Neural progenitor cell (in vitro differentiated cells): Measurements from ENCODE around the gene EEIG1. TPM values are rescaled to one million over a fixed set of nuclear protein-coding genes. Genes with fewer than 3 reads are reported as not detected.

Source experiments
- DNase-seq: peaks from one replicate; pipeline ENCODE4 v3.0.0-alpha.2; 2016; ENCODE audit warnings: low spot score
- H2AFZ ChIP-seq: fragments of 200-600 bp; sonication (generic); replicated peaks from 2 replicates; pipeline ENCODE4 v1.6.1; 2016; ENCODE audit warnings: antibody characterized with exemption
- H3F3A ChIP-seq: fragments of 200-600 bp; sonication (generic); 2 replicates; pipeline ENCODE4 v1.6.1; 2016; ENCODE audit warnings: antibody characterized with exemption, low read depth
- H3K27ac ChIP-seq: fragments of 200-600 bp; sonication (generic); 2 replicates; pipeline ENCODE4 v1.5.1; 2016; ENCODE audit warnings: mild to moderate bottlenecking
- H3K27me3 ChIP-seq: fragments of 200-600 bp; sonication (generic); 2 replicates; pipeline ENCODE4 v1.6.1; 2016; ENCODE audit warnings: mild to moderate bottlenecking, moderate library complexity
- H3K36me3 ChIP-seq: fragments of 200-600 bp; sonication (generic); 2 replicates; pipeline ENCODE4 v1.5.1; 2016
- H3K4me1 ChIP-seq: fragments of 200-600 bp; sonication (generic); 2 replicates; pipeline ENCODE4 v1.6.1; 2016; ENCODE audit warnings: mixed run types
- H3K4me2 ChIP-seq: fragments of 200-600 bp; sonication (generic); 2 replicates; pipeline ENCODE4 v1.6.1; 2016
- H3K4me3 ChIP-seq: fragments of 200-600 bp; sonication (generic); 2 replicates; pipeline ENCODE4 v1.5.1; 2016
- H3K79me2 ChIP-seq: fragments of 200-600 bp; sonication (generic); 2 replicates; pipeline ENCODE4 v1.6.1; 2016; ENCODE audit warnings: low read depth
- H3K9ac ChIP-seq: fragments of 200-600 bp; sonication (generic); 2 replicates; pipeline ENCODE4 v1.6.1; 2016
- H3K9me3 ChIP-seq: fragments of 200-600 bp; sonication (generic); 2 replicates; pipeline ENCODE4 v1.5.1; 2016; ENCODE audit warnings: low read depth
- H4K20me1 ChIP-seq: fragments of 200-600 bp; sonication (generic); 2 replicates; pipeline ENCODE4 v1.6.1; 2016; ENCODE audit warnings: low read depth
- H3K27ac Mint-ChIP-seq: 3 replicates; pipeline ENCODE4 v1.8.0; 2021; ENCODE audit warnings: mixed read lengths
- H3K27me3 Mint-ChIP-seq: 2 replicates; pipeline ENCODE4 v1.8.0; 2022; ENCODE audit warnings: low read depth, mild to moderate bottlenecking, inconsistent platforms, moderate library complexity, mixed read lengths; ENCODE audit not compliant: insufficient read depth
- H3K36me3 Mint-ChIP-seq: 3 replicates; pipeline ENCODE4 v1.8.0; 2021; ENCODE audit warnings: mixed read lengths
- H3K4me1 Mint-ChIP-seq: 3 replicates; pipeline ENCODE4 v1.8.0; 2021; ENCODE audit warnings: mixed read lengths
- H3K4me3 Mint-ChIP-seq: 3 replicates; pipeline ENCODE4 v1.8.0; 2021; ENCODE audit warnings: mild to moderate bottlenecking, moderate library complexity, mixed read lengths
- H3K9me3 Mint-ChIP-seq: 3 replicates; pipeline ENCODE4 v1.8.0; 2020; ENCODE audit warnings: mixed read lengths
- EZH2 ChIP-seq: fragments of 200-600 bp; sonication (generic); IDR thresholded peaks from 2 replicates; pipeline ENCODE4 v1.6.1; 2017; ENCODE audit warnings: antibody characterized with exemption, mild to moderate bottlenecking, moderate library complexity
- EZH2phosphoT487 ChIP-seq: fragments of 200-600 bp; sonication (generic); IDR thresholded peaks from 2 replicates; pipeline ENCODE4 v1.6.1; 2017; ENCODE audit warnings: antibody characterized with exemption
- total RNA-seq: library from RNA; depleted of rRNA; stranded (reverse); fragments of >200 nt; gene quantifications from 2 replicates; pipeline ENCODE4 v1.2.3, GENCODE V29; 2015; ENCODE audit warnings: low replicate concordance
- TF ChIP-seq, protein P1 (sequence below): fragments of 200-600 bp; sonication (generic); IDR thresholded peaks from 2 replicates; pipeline ENCODE4 v1.5.1; 2017; ENCODE audit warnings: antibody characterized with exemption, mild to moderate bottlenecking

Gene EEIG1
- total RNA-seq, 1 donor from 2014 or later, result 8.8 TPM

DNA sequence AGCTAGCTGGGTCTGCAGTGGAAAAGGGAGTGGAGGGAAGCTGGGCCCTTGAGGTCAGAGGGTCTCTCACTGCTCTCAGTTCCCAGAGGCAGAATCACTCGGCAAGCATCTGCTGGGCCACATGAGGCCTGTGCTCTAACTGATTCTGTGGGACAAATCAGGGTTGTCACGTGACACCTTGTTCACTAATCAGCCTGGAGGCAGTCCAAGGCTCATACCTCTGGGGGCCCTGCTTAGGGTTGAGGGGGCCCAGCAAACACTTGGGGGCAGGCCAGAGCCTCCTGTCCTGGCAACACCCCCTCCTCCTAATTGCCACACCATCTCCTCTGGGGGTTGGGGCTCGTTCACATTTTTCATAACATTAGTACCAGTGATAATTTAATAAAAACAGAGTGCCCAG lies 34.1 kb downstream of the EEIG1 start:
- H3K4me2 ChIP-seq, result no peak overlapping the region
- peaks cover 19% of the 10 kb centered on the region for H3F3A ChIP-seq
- TF ChIP-seq, protein P1, sequence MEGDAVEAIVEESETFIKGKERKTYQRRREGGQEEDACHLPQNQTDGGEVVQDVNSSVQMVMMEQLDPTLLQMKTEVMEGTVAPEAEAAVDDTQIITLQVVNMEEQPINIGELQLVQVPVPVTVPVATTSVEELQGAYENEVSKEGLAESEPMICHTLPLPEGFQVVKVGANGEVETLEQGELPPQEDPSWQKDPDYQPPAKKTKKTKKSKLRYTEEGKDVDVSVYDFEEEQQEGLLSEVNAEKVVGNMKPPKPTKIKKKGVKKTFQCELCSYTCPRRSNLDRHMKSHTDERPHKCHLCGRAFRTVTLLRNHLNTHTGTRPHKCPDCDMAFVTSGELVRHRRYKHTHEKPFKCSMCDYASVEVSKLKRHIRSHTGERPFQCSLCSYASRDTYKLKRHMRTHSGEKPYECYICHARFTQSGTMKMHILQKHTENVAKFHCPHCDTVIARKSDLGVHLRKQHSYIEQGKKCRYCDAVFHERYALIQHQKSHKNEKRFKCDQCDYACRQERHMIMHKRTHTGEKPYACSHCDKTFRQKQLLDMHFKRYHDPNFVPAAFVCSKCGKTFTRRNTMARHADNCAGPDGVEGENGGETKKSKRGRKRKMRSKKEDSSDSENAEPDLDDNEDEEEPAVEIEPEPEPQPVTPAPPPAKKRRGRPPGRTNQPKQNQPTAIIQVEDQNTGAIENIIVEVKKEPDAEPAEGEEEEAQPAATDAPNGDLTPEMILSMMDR, result no peak
- TF ChIP-seq EZH2 (no peak), EZH2phosphoT487 (no peak)
- H3K27me3 Mint-ChIP-seq, result peaks cover 5% of the 10 kb centered on the region
- H3K9me3 ChIP-seq, result no peaks in the 10 kb centered on the region
- no peak overlapping the region for H3K27ac Mint-ChIP-seq
- H3K79me2 ChIP-seq, result peaks cover under 1% of the 10 kb centered on the region
- H3K4me1 Mint-ChIP-seq, result peaks cover 24% of the 10 kb centered on the region
- peaks cover 12% of the 10 kb centered on the region for H3K36me3 Mint-ChIP-seq
- no peak overlapping the region for H3K9ac ChIP-seq
- H2AFZ ChIP-seq, result no peak overlapping the region
- peaks cover 10% of the 10 kb centered on the region for H3K4me1 ChIP-seq
- H3K27me3 ChIP-seq, result no peaks in the 10 kb centered on the region
- H3K9me3 Mint-ChIP-seq, result no peaks in the 10 kb centered on the region
- no peak for DNase-seq
- no peak overlapping the region for H3K27ac ChIP-seq
- no peak overlapping the region for H3K4me3 Mint-ChIP-seq
- no peak overlapping the region for H3K4me3 ChIP-seq
- H3K36me3 ChIP-seq, result no peaks in the 10 kb centered on the region
- peaks cover 54% of the 10 kb centered on the region for H4K20me1 ChIP-seq

DNA sequence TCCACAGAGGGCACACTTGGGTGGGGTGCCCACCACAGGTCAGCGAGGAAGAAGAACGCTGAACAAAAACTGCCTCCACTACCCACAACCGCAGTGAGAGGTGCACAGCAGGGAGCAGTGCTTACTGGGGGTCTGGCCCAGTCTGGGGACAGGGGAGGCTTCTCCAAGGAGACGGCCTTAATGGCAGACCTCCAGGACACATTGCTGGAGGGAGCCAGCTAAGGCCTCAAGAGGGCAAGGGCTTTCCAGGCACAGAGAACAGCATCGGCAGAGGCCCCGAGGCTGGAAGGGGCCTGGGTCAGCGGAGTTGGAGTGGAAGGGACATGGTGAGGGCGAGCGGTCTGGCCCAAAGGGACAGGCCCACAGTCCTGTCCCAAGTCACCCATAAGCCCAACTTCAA lies 34.8 kb downstream of the EEIG1 start:
- H3K4me1 Mint-ChIP-seq, result peaks cover 21% of the 10 kb centered on the region
- no peak overlapping the region for H3K27ac Mint-ChIP-seq
- peaks cover 12% of the 10 kb centered on the region for H3K36me3 Mint-ChIP-seq
- no peak overlapping the region for H3K27ac ChIP-seq
- no peaks in the 10 kb centered on the region for H3K9me3 ChIP-seq
- H3K79me2 ChIP-seq, result no peaks in the 10 kb centered on the region
- no peaks in the 10 kb centered on the region for H3K36me3 ChIP-seq
- no peak overlapping the region for H3K4me3 ChIP-seq
- H3F3A ChIP-seq, result peaks cover 19% of the 10 kb centered on the region
- peaks cover 5% of the 10 kb centered on the region for H3K27me3 Mint-ChIP-seq
- H3K9ac ChIP-seq, result no peak overlapping the region
- H4K20me1 ChIP-seq, result peaks cover 48% of the 10 kb centered on the region
- H3K4me2 ChIP-seq, result no peak overlapping the region
- peaks cover 7% of the 10 kb centered on the region for H3K4me1 ChIP-seq
- no peaks in the 10 kb centered on the region for H3K27me3 ChIP-seq
- no peak for TF ChIP-seq EZH2
- TF ChIP-seq, protein P1, result no peak
- H3K4me3 Mint-ChIP-seq, result no peak overlapping the region
- H2AFZ ChIP-seq, result no peak overlapping the region
- no peaks in the 10 kb centered on the region for H3K9me3 Mint-ChIP-seq
- no peak for DNase-seq

DNA sequence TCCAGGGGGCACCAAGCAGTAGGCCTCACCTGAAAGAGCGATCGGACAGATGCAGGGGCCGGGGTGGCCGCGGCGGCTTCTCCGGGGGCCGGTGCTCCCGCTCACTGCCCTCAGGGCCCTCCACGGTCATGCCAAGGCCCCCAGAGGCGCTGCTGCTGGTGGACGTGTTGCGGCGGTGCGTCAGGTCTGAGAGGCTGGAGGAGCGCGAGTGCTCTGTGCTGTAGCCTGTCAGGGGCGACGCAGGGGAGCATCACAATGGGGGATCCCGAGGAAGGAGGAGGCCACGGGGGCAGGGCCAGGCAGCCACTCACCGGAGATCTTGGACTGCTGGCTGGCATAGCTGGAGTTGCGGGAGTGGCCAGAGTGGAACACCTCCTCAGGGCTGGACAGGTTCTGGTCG lies 35.5 kb downstream of the EEIG1 start:
- no peak overlapping the region for H3K27ac ChIP-seq

More for the DNA sequence above, 35.5 kb downstream of the EEIG1 start:
- no peak overlapping the region for H3K4me3 ChIP-seq
- no peaks in the 10 kb centered on the region for H3K9me3 ChIP-seq
- H3K27ac Mint-ChIP-seq, result no peak overlapping the region
- H3K36me3 ChIP-seq, result no peaks in the 10 kb centered on the region
- peaks cover 13% of the 10 kb centered on the region for H3K36me3 Mint-ChIP-seq
- peaks cover 15% of the 10 kb centered on the region for H3K4me1 Mint-ChIP-seq
- H2AFZ ChIP-seq, result no peak overlapping the region
- no peak overlapping the region for H3K4me3 Mint-ChIP-seq
- no peaks in the 10 kb centered on the region for H3K79me2 ChIP-seq
- H3K27me3 Mint-ChIP-seq, result peaks cover 5% of the 10 kb centered on the region
- H3K9me3 Mint-ChIP-seq, result no peaks in the 10 kb centered on the region
- DNase-seq, result no peak
- H3K4me1 ChIP-seq, result peaks cover under 1% of the 10 kb centered on the region
- peaks cover 19% of the 10 kb centered on the region for H3F3A ChIP-seq
- no peak overlapping the region for H3K4me2 ChIP-seq
- no peaks in the 10 kb centered on the region for H3K27me3 ChIP-seq
- H3K9ac ChIP-seq, result no peak overlapping the region
- TF ChIP-seq EZH2 (no peak), EZH2phosphoT487 (no peak)
- TF ChIP-seq, protein P1, result no peak
- peaks cover 42% of the 10 kb centered on the region for H4K20me1 ChIP-seq
